Neural cell (in vitro differentiated cells): ENCODE measurements around the gene PRDM9. TPM values are rescaled to one million over a fixed set of nuclear protein-coding genes. Genes with fewer than 3 reads are reported as not detected.

ENCODE experiments used
- H2AFZ ChIP-seq: fragments of 200-600, 300-800 bp; sonication (generic), shearing (Covaris generic); 2 replicates; pipeline ENCODE4 v1.6.0; 2014; ENCODE audit warnings: low read depth, mild to moderate bottlenecking, antibody characterized with exemption, low read length, moderate library complexity
- H3F3A ChIP-seq: fragments of 200-600 bp; shearing (Covaris generic); 2 replicates; pipeline ENCODE4 v1.6.1; 2016; ENCODE audit warnings: mild to moderate bottlenecking, moderate library complexity, mixed read lengths, antibody characterized with exemption, low read length; ENCODE audit not compliant: insufficient read depth, poor library complexity, severe bottlenecking
- H3K27ac ChIP-seq: fragments of 200-600, 300-800 bp; sonication (generic), shearing (Covaris generic); 2 replicates; pipeline ENCODE4 v1.5.1; 2014; ENCODE audit warnings: mild to moderate bottlenecking, low read length, moderate library complexity
- H3K27me3 ChIP-seq: fragments of 300-800, 200-600 bp; sonication (generic), shearing (Covaris generic); 2 replicates; pipeline ENCODE4 v1.6.0; 2014; ENCODE audit warnings: mild to moderate bottlenecking, low read depth, low read length, moderate library complexity; ENCODE audit not compliant: insufficient read depth
- H3K36me3 ChIP-seq: fragments of 300-800, 200-600 bp; sonication (generic), shearing (Covaris generic); 2 replicates; pipeline ENCODE4 v1.5.1; 2014; ENCODE audit warnings: mild to moderate bottlenecking, antibody characterized with exemption, low read length, moderate library complexity; ENCODE audit not compliant: insufficient read depth
- H3K4me2 ChIP-seq: fragments of 300-800, 200-600 bp; sonication (generic), shearing (Covaris generic); 2 replicates; pipeline ENCODE4 v1.6.0; 2014; ENCODE audit warnings: mild to moderate bottlenecking, low read length
- H3K4me3 ChIP-seq: fragments of 300-800, 200-600 bp; sonication (generic), shearing (Covaris generic); 2 replicates; pipeline ENCODE4 v1.5.1; 2014; ENCODE audit warnings: mild to moderate bottlenecking, low read length, moderate library complexity
- H3K79me2 ChIP-seq: fragments of 200-600 bp; shearing (Covaris generic); replicated peaks from 2 replicates; pipeline ENCODE4 v1.6.0; 2014; ENCODE audit warnings: mild to moderate bottlenecking, low read length, moderate library complexity; ENCODE audit not compliant: insufficient read depth
- H3K9ac ChIP-seq: fragments of 300-800, 200-600 bp; sonication (generic), shearing (Covaris generic); 2 replicates; pipeline ENCODE4 v1.6.1; 2016; ENCODE audit warnings: mild to moderate bottlenecking, low read length, mixed read lengths
- H3K9me2 ChIP-seq: fragments of 200-600 bp; shearing (Covaris generic); 2 replicates; pipeline ENCODE4 v1.6.1; 2016; ENCODE audit warnings: mild to moderate bottlenecking, low read length, mixed read lengths; ENCODE audit not compliant: insufficient read depth
- H3K9me3 ChIP-seq: fragments of 200-600, 300-800 bp; sonication (generic), shearing (Covaris generic); 2 replicates; pipeline ENCODE4 v1.6.1; 2016; ENCODE audit warnings: mild to moderate bottlenecking, mixed run types, low read length, moderate library complexity, mixed read lengths
- H4K20me1 ChIP-seq: fragments of 200-600 bp; shearing (Covaris generic); 2 replicates; pipeline ENCODE4 v1.6.1; 2016; ENCODE audit warnings: mild to moderate bottlenecking, mixed run types; ENCODE audit not compliant: insufficient read depth
- CTCF ChIP-seq: fragments of 450-650 bp; IDR thresholded peaks from 2 replicates; pipeline ENCODE4 v1.5.1; 2014; ENCODE audit warnings: antibody characterized with exemption, mild to moderate bottlenecking, moderate library complexity; ENCODE audit not compliant: poor library complexity, severe bottlenecking
- EP300 ChIP-seq: fragments of 450-650 bp; conservative IDR thresholded peaks from 2 replicates; pipeline ENCODE4 v1.6.1; 2014; ENCODE audit warnings: antibody characterized with exemption, mild to moderate bottlenecking, moderate library complexity; ENCODE audit not compliant: poor library complexity, severe bottlenecking
- EZH2 ChIP-seq: fragments of 200-600, 300-800 bp; shearing (Covaris generic), sonication (generic); IDR thresholded peaks from 2 replicates; pipeline ENCODE4 v1.6.1; 2014; ENCODE audit warnings: antibody characterized with exemption, low read length, borderline replicate concordance, mild to moderate bottlenecking; ENCODE audit not compliant: insufficient read depth, poor library complexity, severe bottlenecking
- MXI1 ChIP-seq: fragments of 450-650 bp; conservative IDR thresholded peaks from 2 replicates; pipeline ENCODE4 v1.6.1; 2014; ENCODE audit warnings: antibody characterized with exemption, mild to moderate bottlenecking; ENCODE audit not compliant: poor library complexity, severe bottlenecking
- POLR2AphosphoS5 ChIP-seq: IDR thresholded peaks from 2 replicates; pipeline ENCODE4 v1.6.1; 2012
- RAD21 ChIP-seq: fragments of 450-650 bp; conservative IDR thresholded peaks from 2 replicates; pipeline ENCODE4 v1.6.1; 2014; ENCODE audit warnings: antibody characterized with exemption, mild to moderate bottlenecking, moderate library complexity
- REST ChIP-seq: IDR thresholded peaks from 2 replicates; pipeline ENCODE4 v1.6.1; 2012; ENCODE audit warnings: borderline replicate concordance
- SMC3 ChIP-seq: fragments of 450-650 bp; conservative IDR thresholded peaks from 2 replicates; pipeline ENCODE4 v1.6.1; 2014; ENCODE audit warnings: antibody characterized with exemption, mild to moderate bottlenecking, moderate library complexity; ENCODE audit not compliant: poor library complexity
- TAF1 ChIP-seq: IDR thresholded peaks from 2 replicates; pipeline ENCODE4 v1.6.1; 2012; ENCODE audit warnings: low read depth
- polyA plus RNA-seq: library from polyadenylated mRNA; depleted of rRNA; stranded (reverse); fragments of >200 nt; gene quantifications from 2 replicates; pipeline ENCODE4 v1.2.3, GENCODE V29; 2014

Gene PRDM9
- polyA plus RNA-seq, 1 donor from 2014 or later: not detected

- TF ChIP-seq REST: no peak
- TF ChIP-seq MXI1: no peak
- no peak for TF ChIP-seq RAD21
- no peak for TF ChIP-seq SMC3
- TF ChIP-seq EZH2: no peak
- TF ChIP-seq POLR2AphosphoS5: no peak
- no peak for TF ChIP-seq CTCF
- no peak for TF ChIP-seq EP300
- no peak for TF ChIP-seq TAF1
- Histone ChIP-seq H3K36me3 (no peaks in the 10 kb centered on the region), H3K4me2 (no peak overlapping the region), H3K9ac (no peak overlapping the region), H3K79me2 (no peaks in the 10 kb centered on the region), H4K20me1 (no peaks in the 10 kb centered on the region), H3K9me2 (no peaks in the 10 kb centered on the region), H3F3A (no peaks in the 10 kb centered on the region), H3K4me3 (no peak overlapping the region), H3K9me3 (no peaks in the 10 kb centered on the region), H3K27me3 (no peaks in the 10 kb centered on the region), H3K27ac (no peak overlapping the region), H2AFZ (no peak overlapping the region)
Measured at GRCh38 chr5:23494558-23494957, 12.9 kb upstream of the PRDM9 start.

- TF ChIP-seq REST (no peak), SMC3 (no peak), EZH2 (no peak), POLR2AphosphoS5 (no peak), EP300 (no peak), TAF1 (no peak), CTCF (no peak), RAD21 (no peak), MXI1 (no peak)
- Histone ChIP-seq H2AFZ (no peak overlapping the region), H3K9me3 (no peaks in the 10 kb centered on the region), H4K20me1 (no peaks in the 10 kb centered on the region), H3K4me2 (no peak overlapping the region), H3K36me3 (no peaks in the 10 kb centered on the region), H3K27me3 (no peaks in the 10 kb centered on the region), H3K9me2 (no peaks in the 10 kb centered on the region), H3K27ac (no peak overlapping the region), H3K79me2 (no peaks in the 10 kb centered on the region), H3K9ac (no peak overlapping the region), H3F3A (no peaks in the 10 kb centered on the region), H3K4me3 (no peak overlapping the region)
Measured at GRCh38 chr5:23496576-23496975, 10.8 kb upstream of the PRDM9 start.
